Progenitor cell of endocrine pancreas (in vitro differentiated cells): Measurements from ENCODE around the gene CAMKMT. TPM values are rescaled to one million over a fixed set of nuclear protein-coding genes. Genes with fewer than 3 reads are reported as not detected.

ENCODE experiments used
- DNase-seq: peaks from one replicate; pipeline ENCODE4 v3.0.0; 2021; ENCODE audit warnings: low spot score; ENCODE audit not compliant: unreplicated experiment
- H3K27ac Mint-ChIP-seq: 2 replicates; pipeline ENCODE4 v1.8.0; 2021; ENCODE audit warnings: mild to moderate bottlenecking, moderate library complexity, mixed read lengths
- H3K27me3 Mint-ChIP-seq: 2 replicates; pipeline ENCODE4 v1.8.0; 2021; ENCODE audit warnings: mixed read lengths
- H3K36me3 Mint-ChIP-seq: 2 replicates; pipeline ENCODE4 v1.8.0; 2022; ENCODE audit warnings: mixed read lengths; ENCODE audit not compliant: insufficient read depth
- H3K4me1 Mint-ChIP-seq: 2 replicates; pipeline ENCODE4 v1.8.0; 2021; ENCODE audit warnings: low read depth, mixed read lengths
- H3K4me3 Mint-ChIP-seq: 2 replicates; pipeline ENCODE4 v1.8.0; 2021; ENCODE audit warnings: low read depth, mild to moderate bottlenecking, moderate library complexity, mixed read lengths
- H3K9me3 Mint-ChIP-seq: 2 replicates; pipeline ENCODE4 v1.8.0; 2021; ENCODE audit warnings: low read depth, mixed read lengths
- total RNA-seq: library from RNA; stranded (reverse); gene quantifications from 2 replicates; pipeline ENCODE4 v1.2.1, GENCODE V29; 2021
- TF ChIP-seq, protein P1 (sequence below): fragments of 200-600 bp; sonication (generic); IDR thresholded peaks from one replicate; pipeline ENCODE4 v1.5.0; 2021; ENCODE audit warnings: antibody characterized with exemption, mild to moderate bottlenecking; ENCODE audit not compliant: unreplicated experiment

Gene CAMKMT
- total RNA-seq, 1 donor from 2014 or later: 20.3 TPM

GRCh38 chr2:44686561-44686960 lies 324.8 kb downstream of the CAMKMT start:
- TF ChIP-seq, protein P1, sequence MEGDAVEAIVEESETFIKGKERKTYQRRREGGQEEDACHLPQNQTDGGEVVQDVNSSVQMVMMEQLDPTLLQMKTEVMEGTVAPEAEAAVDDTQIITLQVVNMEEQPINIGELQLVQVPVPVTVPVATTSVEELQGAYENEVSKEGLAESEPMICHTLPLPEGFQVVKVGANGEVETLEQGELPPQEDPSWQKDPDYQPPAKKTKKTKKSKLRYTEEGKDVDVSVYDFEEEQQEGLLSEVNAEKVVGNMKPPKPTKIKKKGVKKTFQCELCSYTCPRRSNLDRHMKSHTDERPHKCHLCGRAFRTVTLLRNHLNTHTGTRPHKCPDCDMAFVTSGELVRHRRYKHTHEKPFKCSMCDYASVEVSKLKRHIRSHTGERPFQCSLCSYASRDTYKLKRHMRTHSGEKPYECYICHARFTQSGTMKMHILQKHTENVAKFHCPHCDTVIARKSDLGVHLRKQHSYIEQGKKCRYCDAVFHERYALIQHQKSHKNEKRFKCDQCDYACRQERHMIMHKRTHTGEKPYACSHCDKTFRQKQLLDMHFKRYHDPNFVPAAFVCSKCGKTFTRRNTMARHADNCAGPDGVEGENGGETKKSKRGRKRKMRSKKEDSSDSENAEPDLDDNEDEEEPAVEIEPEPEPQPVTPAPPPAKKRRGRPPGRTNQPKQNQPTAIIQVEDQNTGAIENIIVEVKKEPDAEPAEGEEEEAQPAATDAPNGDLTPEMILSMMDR: no peak
- Mint-ChIP-seq H3K27ac (no peak overlapping the region), H3K9me3 (no peaks in the 10 kb centered on the region), H3K36me3 (no peaks in the 10 kb centered on the region), H3K27me3 (no peaks in the 10 kb centered on the region), H3K4me3 (no peak overlapping the region), H3K4me1 (peaks cover 3% of the 10 kb centered on the region)
- DNase-seq: no peak

DNA sequence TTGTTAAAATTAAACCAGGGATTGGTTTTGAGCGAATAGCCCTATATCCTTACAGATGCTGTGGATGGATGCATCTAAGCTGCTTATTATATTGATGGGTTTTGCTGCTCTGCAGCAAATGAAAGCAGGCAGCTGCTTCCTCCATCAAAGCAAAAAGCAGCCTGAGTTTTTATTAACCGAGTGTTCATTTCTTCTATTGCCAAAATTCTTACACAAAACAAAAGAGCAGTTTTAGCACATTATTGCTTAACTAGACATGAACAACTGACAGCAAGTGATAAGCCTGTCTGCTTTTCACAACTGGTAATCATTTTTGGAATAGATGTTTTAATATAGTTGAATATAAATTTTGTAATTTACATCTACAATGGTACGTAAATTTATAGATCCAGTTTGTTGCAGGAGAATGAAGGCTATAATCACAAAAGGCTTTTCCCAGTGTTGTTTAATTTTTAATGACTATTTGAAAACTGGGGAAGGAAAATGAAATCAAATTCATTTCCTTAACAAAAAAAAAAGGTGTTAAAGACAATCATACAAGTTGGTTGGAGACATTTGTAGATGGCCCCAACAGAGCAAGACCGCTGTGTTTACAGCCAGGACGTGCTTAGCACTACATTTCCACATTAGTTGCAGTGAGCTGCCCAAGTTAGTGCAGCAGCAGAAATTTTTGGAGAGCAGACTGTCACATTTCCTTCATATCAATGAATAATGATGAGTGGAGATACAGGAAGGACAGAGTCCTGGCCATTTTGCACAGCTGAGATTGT lies 326.1 kb downstream of the CAMKMT start:
- H3K27ac Mint-ChIP-seq: no peak overlapping the region
- TF ChIP-seq, protein P1: no peak
- H3K4me1 Mint-ChIP-seq: peaks cover 2% of the 10 kb centered on the region
- no peaks in the 10 kb centered on the region for H3K36me3 Mint-ChIP-seq
- no peak for DNase-seq
- H3K4me3 Mint-ChIP-seq: no peak overlapping the region
- no peaks in the 10 kb centered on the region for H3K9me3 Mint-ChIP-seq
- no peaks in the 10 kb centered on the region for H3K27me3 Mint-ChIP-seq

- Mint-ChIP-seq H3K4me1 (peaks cover 2% of the 10 kb centered on the region), H3K27me3 (no peaks in the 10 kb centered on the region), H3K36me3 (no peaks in the 10 kb centered on the region), H3K9me3 (no peaks in the 10 kb centered on the region), H3K27ac (no peak overlapping the region), H3K4me3 (no peak overlapping the region)
- DNase-seq: no peak
- TF ChIP-seq, protein P1: no peak
Observed at GRCh38 chr2:44688456-44689124, 326.8 kb downstream of the CAMKMT start.

DNA sequence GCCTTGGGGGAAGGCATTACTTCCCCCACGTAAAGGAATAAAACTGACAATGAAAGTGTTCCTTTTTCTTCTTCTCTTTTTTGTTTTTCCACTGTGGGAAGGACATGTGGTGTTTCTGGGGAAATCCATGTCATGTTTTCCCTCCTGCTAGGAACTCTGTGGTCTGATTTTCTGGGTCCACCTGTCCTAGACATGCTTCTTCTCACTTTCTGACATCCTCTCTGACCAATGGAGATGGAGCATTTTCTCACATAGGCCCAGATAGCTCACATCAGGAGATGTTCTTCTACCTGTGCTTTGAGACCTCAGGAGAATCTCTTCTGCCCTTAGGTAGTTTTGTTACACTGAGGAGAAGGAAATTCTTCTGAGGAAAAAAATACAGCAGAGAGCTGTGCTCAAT lies 327.8 kb downstream of the CAMKMT start:
- H3K36me3 Mint-ChIP-seq: no peaks in the 10 kb centered on the region
- peaks cover 2% of the 10 kb centered on the region for H3K4me1 Mint-ChIP-seq
- TF ChIP-seq, protein P1: no peak
- DNase-seq: no peak
- H3K4me3 Mint-ChIP-seq: no peak overlapping the region
- no peak overlapping the region for H3K27ac Mint-ChIP-seq
- H3K9me3 Mint-ChIP-seq: no peaks in the 10 kb centered on the region
- H3K27me3 Mint-ChIP-seq: no peaks in the 10 kb centered on the region

DNA sequence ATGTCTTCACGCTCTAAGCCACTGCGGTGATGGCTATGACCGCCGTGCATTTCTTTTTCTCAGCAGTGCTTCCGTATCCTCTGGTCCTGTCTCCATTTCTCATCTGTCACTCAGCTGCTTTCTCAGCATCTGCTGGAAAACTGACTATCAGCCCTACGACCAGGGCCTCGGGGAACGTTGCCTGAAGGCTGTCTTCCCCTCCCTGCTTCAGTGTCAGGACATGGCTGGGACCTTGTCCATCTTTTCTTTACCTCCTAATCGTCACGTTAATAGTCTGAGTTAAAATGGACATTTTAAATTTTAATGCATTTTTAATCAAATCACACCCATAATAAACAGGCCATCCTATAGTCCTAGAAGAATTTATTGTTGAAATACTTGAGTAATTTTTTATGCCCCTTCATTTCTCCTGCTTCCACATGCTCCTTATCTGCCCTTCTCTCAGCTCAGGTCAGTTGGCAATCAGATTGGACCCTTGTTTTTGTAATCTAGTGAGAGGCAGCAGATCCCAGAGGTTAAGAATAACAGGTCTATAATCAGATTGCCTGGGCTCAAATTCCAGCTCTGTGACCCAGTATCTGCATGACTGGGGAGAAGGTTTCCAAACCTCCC lies 329.5 kb downstream of the CAMKMT start:
- H3K9me3 Mint-ChIP-seq: no peaks in the 10 kb centered on the region
- no peak overlapping the region for H3K27ac Mint-ChIP-seq
- no peak for DNase-seq
- no peaks in the 10 kb centered on the region for H3K27me3 Mint-ChIP-seq
- TF ChIP-seq, protein P1: no peak
- peaks cover 2% of the 10 kb centered on the region for H3K4me1 Mint-ChIP-seq
- no peak overlapping the region for H3K4me3 Mint-ChIP-seq
- no peaks in the 10 kb centered on the region for H3K36me3 Mint-ChIP-seq
